Epithelial cell of esophagus (primary cell): ENCODE results near the gene ZMAT5.
A peak's percentile ranks its signal among the peaks of the same experiment; 100 is the strongest.

Experiments
- DNase-seq: peaks from one replicate; pipeline ENCODE4 v3.0.0; 2010; ENCODE audit warnings: low read depth
- H3K4me3 ChIP-seq: 2 replicates; pipeline ENCODE4 v1.5.1; 2011; ENCODE audit warnings: mild to moderate bottlenecking, low read length, control low read depth
- CTCF ChIP-seq: IDR thresholded peaks from 2 replicates; pipeline ENCODE4 v1.5.1; 2011; ENCODE audit warnings: low read depth, mild to moderate bottlenecking, low read length, control low read depth, inconsistent platforms; ENCODE audit not compliant: insufficient read depth; ENCODE audit errors: missing control alignments

Gene ZMAT5

GRCh38 chr22:29691636-29692326 is 75.0 kb downstream of the ZMAT5 start:
- TF ChIP-seq CTCF: no peak
- H3K4me3 ChIP-seq: no peak overlapping the region
- no peak for DNase-seq

GRCh38 chr22:29690476-29690875 is 76.3 kb downstream of the ZMAT5 start:
- no peak for TF ChIP-seq CTCF
- no peak overlapping the region for H3K4me3 ChIP-seq
- no peak for DNase-seq

GRCh38 chr22:29689880-29690213 is 77.0 kb downstream of the ZMAT5 start:
- DNase-seq: peak; percentile 58
- peak; percentile 79 for TF ChIP-seq CTCF
- H3K4me3 ChIP-seq: no peak overlapping the region

- TF ChIP-seq CTCF: no peak
- no peak overlapping the region for H3K4me3 ChIP-seq
- no peak for DNase-seq
Observed at GRCh38 chr22:29689206-29689879, 77.5 kb downstream of the ZMAT5 start.

GRCh38 chr22:29684244-29684643 is 82.6 kb downstream of the ZMAT5 start:
- no peak overlapping the region for H3K4me3 ChIP-seq
- TF ChIP-seq CTCF: no peak
- no peak for DNase-seq

- no peak for DNase-seq
- H3K4me3 ChIP-seq: no peak overlapping the region
- TF ChIP-seq CTCF: no peak
Observed at GRCh38 chr22:29683536-29683935, 83.3 kb downstream of the ZMAT5 start.
